Upper lobe of left lung (tissue), 4 donors: ENCODE measurements around the gene CYP2S1.

Experiments used
- POLR2A ChIP-seq, 4 donors: fragments of 450-650 bp; IDR thresholded peaks; one replicate each; pipeline ENCODE4 v1.5.1; 2016 to 2017; ENCODE audit warnings: antibody characterized with exemption in 4 of 4, mild to moderate bottlenecking in 2 of 4
- POLR2AphosphoS5 ChIP-seq, 2 donors: sonication (generic); formaldehyde crosslinking; IDR thresholded peaks; one replicate each; pipeline ENCODE4 v1.5.1; 2017; ENCODE audit warnings: antibody characterized with exemption in 2 of 2
- TF ChIP-seq, protein P1 (sequence below), 6 experiments: fragments of 450-650 bp in 4 of 6; fragments of 200-600 bp in 2 of 6; sonication (generic) in 2 of 6; IDR thresholded peaks; one replicate each; pipeline ENCODE4 v1.5.1; 2016 to 2019; ENCODE audit warnings: antibody characterized with exemption in 6 of 6

DNA sequence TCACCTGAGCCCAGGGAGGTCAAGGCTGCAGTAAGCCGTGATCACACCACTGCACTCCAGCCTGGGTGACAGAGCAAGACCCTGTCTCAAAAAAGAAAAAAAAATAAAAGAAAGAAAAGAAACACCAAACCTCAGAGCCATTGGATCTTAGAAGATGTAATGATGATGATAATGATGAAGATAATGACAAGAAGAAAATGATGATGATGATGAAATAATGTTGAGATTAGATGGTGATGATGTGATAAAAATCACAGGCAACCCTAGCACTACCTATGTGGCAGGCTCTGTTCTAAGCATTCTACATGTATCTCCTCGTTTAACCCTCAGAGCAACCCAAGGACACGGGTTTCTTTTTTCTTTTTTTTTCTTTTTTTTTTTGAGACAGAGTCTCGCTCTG, 51.1 kb downstream of the CYP2S1 start:
- TF ChIP-seq, protein P1, sequence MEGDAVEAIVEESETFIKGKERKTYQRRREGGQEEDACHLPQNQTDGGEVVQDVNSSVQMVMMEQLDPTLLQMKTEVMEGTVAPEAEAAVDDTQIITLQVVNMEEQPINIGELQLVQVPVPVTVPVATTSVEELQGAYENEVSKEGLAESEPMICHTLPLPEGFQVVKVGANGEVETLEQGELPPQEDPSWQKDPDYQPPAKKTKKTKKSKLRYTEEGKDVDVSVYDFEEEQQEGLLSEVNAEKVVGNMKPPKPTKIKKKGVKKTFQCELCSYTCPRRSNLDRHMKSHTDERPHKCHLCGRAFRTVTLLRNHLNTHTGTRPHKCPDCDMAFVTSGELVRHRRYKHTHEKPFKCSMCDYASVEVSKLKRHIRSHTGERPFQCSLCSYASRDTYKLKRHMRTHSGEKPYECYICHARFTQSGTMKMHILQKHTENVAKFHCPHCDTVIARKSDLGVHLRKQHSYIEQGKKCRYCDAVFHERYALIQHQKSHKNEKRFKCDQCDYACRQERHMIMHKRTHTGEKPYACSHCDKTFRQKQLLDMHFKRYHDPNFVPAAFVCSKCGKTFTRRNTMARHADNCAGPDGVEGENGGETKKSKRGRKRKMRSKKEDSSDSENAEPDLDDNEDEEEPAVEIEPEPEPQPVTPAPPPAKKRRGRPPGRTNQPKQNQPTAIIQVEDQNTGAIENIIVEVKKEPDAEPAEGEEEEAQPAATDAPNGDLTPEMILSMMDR (IDR thresholded peaks at IDR 0.05): no peak
- TF ChIP-seq POLR2A (IDR thresholded peaks at IDR 0.05): no peak
- no peak for TF ChIP-seq POLR2AphosphoS5 (IDR thresholded peaks at IDR 0.05)
